Transverse colon (tissue), 3 donors: Measurements from ENCODE around the gene BTBD17.

Source experiments
- EP300 ChIP-seq: sonication (generic); formaldehyde crosslinking; IDR thresholded peaks from one replicate; pipeline ENCODE4 v1.6.1; 2017; ENCODE audit warnings: antibody characterized with exemption, low read depth
- POLR2AphosphoS5 ChIP-seq, 3 donors: sonication (generic); formaldehyde crosslinking; IDR thresholded peaks; one replicate each; pipeline ENCODE4 v1.6.1; 2016; ENCODE audit warnings: antibody characterized with exemption in 3 of 3

GRCh38 chr17:74347646-74348045 is 14.0 kb downstream of the BTBD17 start:
- TF ChIP-seq EP300: no peak
- TF ChIP-seq POLR2AphosphoS5 (IDR thresholded peaks at IDR 0.05): no peak
